Panc1 (cell line): ENCODE data around the gene TMTC2.

Experiments used
- CTCF ChIP-seq: fragments of 450-650 bp; IDR thresholded peaks from 2 replicates; pipeline ENCODE4 v1.5.1; 2017; ENCODE audit warnings: mild to moderate bottlenecking
- POLR2AphosphoS5 ChIP-seq: IDR thresholded peaks from 2 replicates; pipeline ENCODE4 v1.6.1; 2012; ENCODE audit warnings: mild to moderate bottlenecking, low read depth, low read length, moderate library complexity
- REST ChIP-seq, 2 experiments: IDR thresholded peaks; 2 replicates each; pipeline ENCODE4 v1.6.1; 2011 to 2012; ENCODE audit warnings: low read depth in 2 of 2, control low read depth in 1 of 2, low read length in 1 of 2, mild to moderate bottlenecking in 1 of 2, moderate library complexity in 1 of 2; ENCODE audit not compliant: insufficient read depth in 1 of 2
- TCF7L2 ChIP-seq: IDR thresholded peaks from 2 replicates; pipeline ENCODE4 v1.6.1; 2011; ENCODE audit warnings: mild to moderate bottlenecking, low read depth, low read length, inconsistent platforms

- TF ChIP-seq REST (IDR thresholded peaks at IDR 0.05; ENCODE audit: insufficient read depth in 1 of 2, low read depth in 2 of 2, low read length in 1 of 2) (no peak), CTCF (no peak), TCF7L2 (no peak), POLR2AphosphoS5 (no peak)
Observed at GRCh38 chr12:83179999-83180398, 493.3 kb downstream of the TMTC2 start.
